ENCODE measurements around the gene PEX6.

The PEX6 gene

DNA sequence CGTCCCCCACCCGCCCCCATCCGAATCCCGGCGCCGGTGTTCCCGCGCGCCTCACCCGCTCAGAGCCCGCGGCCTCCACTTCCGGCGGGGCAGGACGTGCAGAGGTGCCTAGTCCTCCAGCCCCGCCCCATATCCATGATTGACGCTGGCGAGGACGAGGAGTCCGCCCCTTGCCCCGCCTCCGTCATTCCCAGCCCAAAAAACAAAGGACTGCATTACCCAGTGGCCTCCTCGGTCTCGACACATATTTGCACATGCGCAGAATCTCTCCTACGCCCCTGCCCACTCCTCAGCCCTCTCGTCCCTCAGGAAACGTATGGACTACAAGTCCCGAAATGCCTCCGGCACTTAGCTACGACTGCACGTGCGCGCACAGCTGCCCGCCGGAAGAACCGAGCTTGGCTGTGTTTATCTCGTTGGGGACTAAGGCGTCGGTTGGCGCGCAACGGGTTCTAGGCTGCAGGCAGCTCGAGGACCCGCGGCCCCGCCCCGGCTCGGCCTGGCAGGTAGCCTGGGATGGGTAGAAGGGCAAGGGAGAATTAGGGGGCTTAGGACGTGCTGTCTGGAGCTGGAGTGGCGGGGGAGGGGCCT lies 35.0 kb upstream of the PEX6 start, which contains the start of the genes KLHDC3 and MEA1:
KLHDC3 (plus strand) TSS at position 407 of the 591 bp plus-strand sequence. CDS start 2,944 bp downstream, outside the sequence.
MEA1 (minus strand) TSS at position 104 of the 591 bp plus-strand sequence. CDS start 133 bp downstream, outside the sequence.
- H3K36me3 ChIP-seq = peaks cover 54% of the 10 kb centered on the region
- H3K4me1 ChIP-seq (ENCODE audit: control insufficient read depth in 1 of 2, insufficient read depth in 1 of 2, low read depth in 1 of 2, low read length in 1 of 2) = peaks cover 31 to 33% of the 10 kb centered on the region in 2 experiments
- no peaks in the 10 kb centered on the region for H3K9me3 ChIP-seq
- peak within 1 kb of the TSS; percentile 82 for H3K27ac ChIP-seq
- TF ChIP-seq, protein P1, sequence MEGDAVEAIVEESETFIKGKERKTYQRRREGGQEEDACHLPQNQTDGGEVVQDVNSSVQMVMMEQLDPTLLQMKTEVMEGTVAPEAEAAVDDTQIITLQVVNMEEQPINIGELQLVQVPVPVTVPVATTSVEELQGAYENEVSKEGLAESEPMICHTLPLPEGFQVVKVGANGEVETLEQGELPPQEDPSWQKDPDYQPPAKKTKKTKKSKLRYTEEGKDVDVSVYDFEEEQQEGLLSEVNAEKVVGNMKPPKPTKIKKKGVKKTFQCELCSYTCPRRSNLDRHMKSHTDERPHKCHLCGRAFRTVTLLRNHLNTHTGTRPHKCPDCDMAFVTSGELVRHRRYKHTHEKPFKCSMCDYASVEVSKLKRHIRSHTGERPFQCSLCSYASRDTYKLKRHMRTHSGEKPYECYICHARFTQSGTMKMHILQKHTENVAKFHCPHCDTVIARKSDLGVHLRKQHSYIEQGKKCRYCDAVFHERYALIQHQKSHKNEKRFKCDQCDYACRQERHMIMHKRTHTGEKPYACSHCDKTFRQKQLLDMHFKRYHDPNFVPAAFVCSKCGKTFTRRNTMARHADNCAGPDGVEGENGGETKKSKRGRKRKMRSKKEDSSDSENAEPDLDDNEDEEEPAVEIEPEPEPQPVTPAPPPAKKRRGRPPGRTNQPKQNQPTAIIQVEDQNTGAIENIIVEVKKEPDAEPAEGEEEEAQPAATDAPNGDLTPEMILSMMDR (IDR thresholded peaks at IDR 0.05) = no peak
- H3K4me3 ChIP-seq (ENCODE audit: low read depth in 1 of 2, low read length in 1 of 2) = peak within 1 kb of the TSS; percentile 79 to 86
- H3K27me3 ChIP-seq = no peaks in the 10 kb centered on the region

DNA sequence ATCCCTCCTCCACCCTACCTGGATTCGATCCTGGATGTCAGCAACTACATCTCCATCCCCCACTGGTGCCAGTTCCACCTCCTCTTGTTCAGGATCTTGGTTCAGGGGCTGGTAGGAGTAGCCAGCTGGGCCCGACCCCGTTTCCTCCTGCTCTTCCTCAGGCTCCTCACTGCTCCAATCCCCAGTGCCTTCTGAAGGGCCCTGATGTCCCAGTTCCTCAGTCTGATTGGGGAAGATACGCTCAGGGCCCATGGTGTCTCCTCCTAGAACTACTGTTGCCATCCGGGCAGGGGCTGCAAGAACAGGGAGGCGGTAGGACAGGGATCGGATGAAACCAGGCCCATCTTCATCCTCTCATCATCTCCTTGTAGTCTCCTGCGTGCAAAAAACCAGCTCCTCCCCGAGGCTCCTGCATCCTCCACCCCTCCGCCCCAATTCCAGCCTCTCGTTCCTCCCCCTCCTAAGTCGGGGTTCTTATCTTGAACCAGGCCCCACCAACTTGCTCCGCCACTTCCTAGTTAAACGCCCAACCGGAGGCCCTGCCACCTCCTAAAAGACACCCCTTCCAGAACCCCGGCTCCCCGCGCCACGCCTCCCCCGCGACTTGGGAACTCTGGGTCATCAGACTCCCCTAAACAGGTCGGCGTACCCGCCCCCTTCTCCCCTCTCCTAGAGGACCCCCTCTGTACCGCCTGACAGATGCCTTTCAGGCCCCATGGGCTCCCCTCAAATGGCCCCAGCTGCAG lies 34.3 kb upstream of the PEX6 start:
- Histone ChIP-seq H3K4me1 (ENCODE audit: control insufficient read depth in 1 of 2, insufficient read depth in 1 of 2, low read depth in 1 of 2, low read length in 1 of 2) (peaks cover 31 to 33% of the 10 kb centered on the region in 2 experiments), H3K36me3 (peaks cover 54% of the 10 kb centered on the region), H3K27me3 (no peaks in the 10 kb centered on the region), H3K27ac (peak overlapping the region; percentile 82), H3K4me3 (ENCODE audit: low read depth in 1 of 2, low read length in 1 of 2) (peak overlapping the region; percentile 79 to 86), H3K9me3 (no peaks in the 10 kb centered on the region)
- TF ChIP-seq, protein P1 (IDR thresholded peaks at IDR 0.05) = no peak

DNA sequence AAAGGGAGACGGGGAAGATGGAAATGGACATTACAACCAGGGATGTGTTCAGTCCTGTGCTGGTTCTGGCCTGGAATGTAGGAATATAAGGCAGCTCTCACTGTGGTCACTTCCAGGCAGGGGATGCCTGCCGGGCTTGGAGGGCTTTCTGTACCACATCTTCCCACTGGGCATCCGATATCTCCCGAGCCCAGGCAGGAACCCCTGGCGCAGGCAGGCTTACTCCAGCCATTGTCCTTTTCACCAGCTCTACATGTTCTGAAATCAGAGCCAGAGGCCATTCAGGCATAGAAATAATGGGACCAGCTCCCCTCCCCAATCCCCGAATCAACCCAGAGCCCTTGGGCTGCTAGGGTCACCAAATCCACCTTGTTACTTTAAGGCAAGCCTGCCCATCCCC lies 33.4 kb upstream of the PEX6 start:
- Histone ChIP-seq H3K4me1 (ENCODE audit: control insufficient read depth in 1 of 2, insufficient read depth in 1 of 2, low read depth in 1 of 2, low read length in 1 of 2) (peaks cover 31 to 33% of the 10 kb centered on the region in 2 experiments), H3K9me3 (no peaks in the 10 kb centered on the region), H3K27ac (peak overlapping the region; percentile 82), H3K27me3 (no peaks in the 10 kb centered on the region), H3K4me3 (ENCODE audit: low read depth in 1 of 2, low read length in 1 of 2) (no peak overlapping the region), H3K36me3 (peaks cover 54% of the 10 kb centered on the region)
- TF ChIP-seq, protein P1 (IDR thresholded peaks at IDR 0.05) = no peak

DNA sequence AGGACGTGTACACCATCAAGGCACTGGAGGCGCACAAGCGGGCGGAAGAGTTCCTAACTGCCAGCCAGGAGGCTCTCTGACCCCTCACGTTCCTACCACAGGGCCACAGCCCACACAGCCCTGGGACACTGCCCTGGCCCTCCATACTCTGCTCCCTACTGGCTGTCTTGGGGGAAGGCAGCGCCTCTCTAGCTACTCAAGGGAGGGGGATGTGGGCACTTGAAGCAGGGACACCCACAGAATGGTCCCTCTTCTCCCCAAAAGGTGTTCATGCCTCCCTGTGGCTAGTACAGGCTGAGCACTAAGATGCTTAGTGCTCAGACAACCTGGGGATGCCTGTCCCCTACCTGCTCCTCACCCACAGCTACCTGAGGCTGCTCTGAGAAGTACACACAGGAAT lies 32.2 kb upstream of the PEX6 start:
- H3K4me1 ChIP-seq (ENCODE audit: control insufficient read depth in 1 of 2, insufficient read depth in 1 of 2, low read depth in 1 of 2, low read length in 1 of 2) = peaks cover 28 to 29% of the 10 kb centered on the region in 2 experiments
- H3K27me3 ChIP-seq = no peaks in the 10 kb centered on the region
- H3K9me3 ChIP-seq = no peaks in the 10 kb centered on the region
- TF ChIP-seq, protein P1 (IDR thresholded peaks at IDR 0.05) = no peak
- no peak overlapping the region for H3K27ac ChIP-seq
- no peak overlapping the region for H3K4me3 ChIP-seq (ENCODE audit: low read depth in 1 of 2, low read length in 1 of 2)
- peaks cover 62% of the 10 kb centered on the region for H3K36me3 ChIP-seq

DNA sequence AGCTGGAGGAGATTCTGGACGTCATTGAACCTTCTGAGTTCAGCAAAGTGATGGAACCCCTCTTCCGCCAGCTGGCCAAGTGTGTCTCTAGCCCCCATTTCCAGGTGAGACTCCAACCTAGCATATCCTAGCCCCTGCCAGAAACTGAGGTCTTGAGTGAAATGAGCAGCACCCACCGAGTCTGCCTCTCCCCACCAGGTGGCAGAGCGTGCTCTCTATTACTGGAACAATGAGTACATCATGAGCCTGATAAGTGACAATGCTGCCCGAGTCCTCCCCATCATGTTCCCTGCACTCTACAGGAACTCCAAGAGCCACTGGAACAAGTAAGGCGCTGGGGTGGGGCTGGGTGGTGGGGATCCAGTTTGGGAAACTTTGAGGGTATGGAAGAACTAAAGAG lies 30.1 kb upstream of the PEX6 start:
- TF ChIP-seq, protein P1 (IDR thresholded peaks at IDR 0.05) = no peak
- H3K4me1 ChIP-seq (ENCODE audit: control insufficient read depth in 1 of 2, insufficient read depth in 1 of 2, low read depth in 1 of 2, low read length in 1 of 2) = peaks cover 10 to 13% of the 10 kb centered on the region in 2 experiments
- H3K9me3 ChIP-seq = no peaks in the 10 kb centered on the region
- no peaks in the 10 kb centered on the region for H3K27me3 ChIP-seq
- H3K27ac ChIP-seq = no peak overlapping the region
- H3K36me3 ChIP-seq = peaks cover 64% of the 10 kb centered on the region
- H3K4me3 ChIP-seq (ENCODE audit: low read depth in 1 of 2, low read length in 1 of 2) = no peak overlapping the region
